Activated T-helper 1 cell treated with anti-CD3 and anti-CD28 coated beads, Interleukin-2, amount 50 U/mL, for 16 hours (primary cell): ENCODE measurements around the gene BRAT1.
"Not testable (repeated sequence)": the region's sequence is repeated elsewhere in the genome, so short reads cannot be mapped to it uniquely, and the experiment has no call there.

ENCODE experiments used
- DNase-seq, 2 donors: peaks; one replicate each; pipeline ENCODE4 v3.0.0-alpha.2; 2020; ENCODE audit warnings: low read depth in 1 of 2, low spot score in 1 of 2

Gene BRAT1

DNA sequence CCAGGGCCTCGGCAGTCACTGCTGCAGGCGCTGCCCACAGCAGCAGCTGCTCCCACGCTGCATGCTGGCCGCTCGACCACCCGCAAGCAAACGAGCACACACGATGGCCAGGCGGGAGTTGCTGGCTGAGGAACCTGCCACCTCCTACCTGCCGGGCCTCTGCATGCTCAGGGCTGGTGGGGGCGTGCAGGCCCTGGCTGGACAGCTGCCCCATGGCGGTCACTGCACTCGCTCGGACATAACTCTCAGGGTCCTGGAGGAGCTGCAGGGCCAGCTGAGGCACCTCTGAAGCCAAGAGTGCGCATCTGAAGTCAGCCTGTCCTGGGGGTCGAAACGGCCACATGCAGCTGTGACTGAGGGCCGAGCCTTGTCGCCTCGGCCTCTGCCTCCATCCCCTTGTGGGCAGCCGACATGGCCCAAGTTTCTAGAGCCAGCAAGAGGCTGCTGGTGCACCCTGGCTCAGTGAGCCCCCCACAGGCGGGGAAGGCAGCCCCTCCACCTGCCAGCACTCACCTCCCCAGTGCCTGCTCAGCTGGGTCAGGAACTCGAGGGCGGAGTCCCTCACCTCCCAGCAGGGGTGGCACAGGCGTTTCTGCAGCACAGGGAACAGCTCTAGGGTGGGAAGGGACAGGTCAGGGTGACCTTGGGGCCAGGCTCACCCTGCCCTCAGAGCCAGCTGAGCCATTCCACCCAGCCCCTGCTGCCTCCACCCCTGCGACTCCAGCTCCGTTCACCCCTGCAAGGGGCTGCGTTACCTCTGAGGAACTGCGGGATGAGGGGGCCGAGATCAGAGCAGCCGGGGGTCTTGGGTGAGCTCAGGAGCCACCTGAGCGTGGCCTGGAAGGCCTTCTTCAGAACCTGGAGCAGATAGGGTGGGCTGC, 16.1 kb downstream of the BRAT1 start:
- no peak for DNase-seq

DNA sequence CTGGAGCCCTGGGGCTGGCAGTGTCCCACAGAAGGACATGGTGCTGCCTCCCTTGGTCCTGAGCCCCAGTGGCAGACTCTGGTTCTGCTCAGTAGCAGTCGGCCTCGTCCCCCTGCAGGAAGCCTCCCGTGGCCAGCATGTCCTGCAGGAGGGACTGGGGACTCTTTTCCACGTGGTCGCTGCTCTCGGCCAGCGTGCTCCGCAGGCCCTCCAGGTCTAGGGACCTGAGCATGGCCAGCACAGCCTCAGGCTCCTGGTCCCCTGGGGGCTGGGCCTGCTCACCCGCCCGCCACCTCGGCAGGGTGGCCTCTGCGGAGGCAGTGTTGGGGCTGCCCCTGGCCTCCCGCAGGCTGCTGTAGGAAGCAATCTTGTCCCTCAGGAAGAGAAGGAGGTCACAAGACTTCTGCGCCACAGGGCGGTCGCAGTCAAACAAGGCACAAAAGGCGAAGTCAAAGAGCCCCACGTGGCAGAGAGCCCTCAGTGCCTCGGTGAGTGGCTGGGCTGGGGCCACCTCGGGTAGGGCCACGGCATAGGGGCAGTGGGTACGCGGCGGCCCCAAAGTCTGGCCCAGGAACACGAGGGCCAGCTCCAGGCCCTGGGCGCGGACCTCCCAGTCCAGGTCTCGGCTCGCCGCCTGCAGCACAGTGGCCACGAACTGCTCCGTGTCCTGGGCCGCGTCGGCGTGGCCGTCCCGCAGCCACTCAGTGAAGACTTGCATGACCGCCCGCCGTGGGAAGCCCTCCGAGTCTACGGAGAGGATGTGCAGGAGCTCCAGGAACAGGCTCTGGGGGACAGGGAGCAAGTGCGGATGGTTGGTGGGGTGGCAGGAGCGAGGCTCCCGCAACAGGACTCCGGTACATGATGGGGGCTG, 17.1 kb downstream of the BRAT1 start:
- no peak for DNase-seq

GRCh38 chr7:2535872-2536627, 19.3 kb downstream of the BRAT1 start:
- not testable (repeated sequence) for DNase-seq

GRCh38 chr7:2534214-2534613, 21.1 kb downstream of the BRAT1 start:
- DNase-seq, result not testable (repeated sequence)

- not testable (repeated sequence) for DNase-seq
Measured at GRCh38 chr7:2533566-2533965, 21.8 kb downstream of the BRAT1 start.

- DNase-seq, result not testable (repeated sequence)
Measured at GRCh38 chr7:2532816-2533215, 22.5 kb downstream of the BRAT1 start.

DNA sequence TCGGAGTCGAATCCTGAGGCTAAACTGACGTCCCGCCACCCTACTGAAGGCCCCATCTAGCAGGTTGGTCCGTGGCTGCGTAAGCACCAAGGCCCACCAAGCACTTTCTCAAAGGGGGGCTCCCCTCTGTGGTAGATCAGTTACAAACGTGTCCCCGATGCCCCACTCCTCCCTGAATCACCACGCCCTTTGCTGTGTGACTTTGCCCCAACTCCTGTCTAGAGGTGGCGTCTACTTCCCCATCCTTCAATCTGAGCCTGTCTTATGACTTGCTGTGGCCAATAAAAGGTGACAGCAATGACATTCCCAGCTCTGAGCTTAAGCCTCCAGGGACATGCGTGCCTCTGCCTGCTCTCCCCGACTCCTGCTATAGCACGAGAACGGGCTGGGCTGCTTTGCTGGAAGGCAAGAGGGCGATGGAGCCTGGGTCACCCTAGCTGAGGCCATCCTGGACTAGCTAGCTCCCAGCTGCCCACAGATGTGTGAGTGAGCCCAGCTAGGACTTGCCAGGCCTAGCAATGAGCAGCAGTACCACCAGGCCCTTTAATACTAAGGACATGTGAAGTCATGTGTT, 23.0 kb downstream of the BRAT1 start:
- not testable (repeated sequence) for DNase-seq

DNA sequence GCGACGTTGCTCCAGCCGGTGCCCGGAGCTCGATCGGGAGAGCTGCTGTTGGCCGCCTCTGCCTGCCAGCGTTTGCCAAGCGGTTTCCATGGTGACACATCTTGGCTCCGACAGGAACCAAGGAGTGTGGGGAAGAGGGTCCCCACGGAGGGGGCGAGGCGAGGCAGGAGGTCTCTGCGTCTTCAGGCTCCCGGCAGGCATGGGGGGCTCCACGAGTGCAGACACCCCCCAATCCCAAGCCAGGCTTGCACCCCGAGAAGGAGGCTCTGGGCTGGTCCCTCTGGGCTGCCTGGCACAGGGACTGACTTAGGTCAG, 23.6 kb downstream of the BRAT1 start:
- not testable (repeated sequence) for DNase-seq

DNA sequence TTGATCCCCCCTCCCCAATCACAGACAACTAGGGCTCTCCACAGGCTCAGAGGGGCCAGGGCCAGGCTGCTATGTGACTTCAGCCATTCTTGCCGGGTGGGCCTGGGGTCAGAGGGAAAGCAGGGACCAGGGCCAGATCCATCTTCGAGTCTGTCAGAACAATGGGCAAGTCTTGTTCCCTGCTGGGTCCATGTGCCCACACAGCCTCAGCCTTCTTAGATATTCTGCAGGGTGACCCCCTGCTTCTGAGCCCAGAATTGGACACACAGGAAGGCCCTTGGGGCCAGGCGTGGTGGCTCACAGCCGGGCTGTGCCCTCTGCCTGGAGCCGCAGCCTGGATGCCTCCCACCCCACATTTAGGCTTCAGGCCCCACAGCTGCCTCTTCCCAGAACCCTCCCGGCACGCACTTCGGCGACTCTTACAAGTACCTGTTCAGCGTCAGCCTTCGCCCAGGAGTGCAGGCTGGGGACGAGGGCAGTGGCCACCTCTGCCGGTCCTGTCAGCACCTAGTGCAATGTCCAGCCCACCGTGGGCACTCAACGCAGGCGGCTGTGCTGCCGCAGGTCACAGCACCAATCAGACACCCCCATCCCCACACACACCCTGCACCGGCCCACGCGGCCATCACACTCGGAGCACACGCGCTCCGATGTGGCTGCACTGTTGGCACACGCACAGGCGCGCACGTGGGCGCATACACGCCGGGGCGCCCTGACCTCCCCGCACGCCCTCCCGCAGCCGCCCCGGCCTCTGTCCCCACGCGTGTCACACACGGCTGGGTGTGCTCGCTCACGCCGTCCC, 24.1 kb downstream of the BRAT1 start:
- not testable (repeated sequence) for DNase-seq

- peak; percentile 50 to 59 for DNase-seq
Measured at GRCh38 chr7:2530071-2530987, 25.0 kb downstream of the BRAT1 start.

GRCh38 chr7:2529161-2530070, 25.9 kb downstream of the BRAT1 start:
- DNase-seq, result peak in 1 of 2 donors; percentile 32

DNA sequence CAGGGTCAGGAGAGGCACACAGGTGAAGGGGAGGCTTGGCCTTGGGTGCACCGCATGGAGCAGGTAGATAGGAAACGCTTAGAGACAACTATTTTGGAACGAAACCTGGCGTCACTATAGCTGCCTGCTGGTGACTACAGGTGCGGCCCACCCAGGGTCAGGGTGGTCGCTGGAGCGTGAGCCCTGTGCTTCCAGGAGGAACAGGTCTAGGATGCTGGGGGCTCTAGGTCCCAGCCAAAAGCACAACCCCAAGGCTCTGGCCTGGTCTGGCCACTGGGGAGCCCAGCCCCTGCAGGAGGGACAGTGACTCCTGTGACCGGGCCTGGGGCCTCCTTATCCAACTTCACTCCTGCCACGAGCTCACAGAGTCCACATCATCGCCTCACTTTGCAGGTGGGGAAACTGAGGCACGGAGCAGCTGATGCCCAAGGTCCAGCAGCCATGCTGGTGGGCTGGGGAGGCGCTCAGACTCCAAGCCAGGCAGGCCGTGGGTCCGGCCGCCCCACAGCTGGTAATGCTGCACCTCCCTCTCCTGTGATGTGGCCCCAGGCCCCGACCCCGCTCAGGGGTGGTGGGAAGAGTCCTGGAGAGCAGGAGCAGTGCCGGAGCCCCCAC, 26.7 kb downstream of the BRAT1 start:
- DNase-seq, result no peak

- no peak for DNase-seq
Measured at GRCh38 chr7:2527505-2528467, 27.5 kb downstream of the BRAT1 start.

- DNase-seq, result no peak
Measured at GRCh38 chr7:2526659-2527504, 28.4 kb downstream of the BRAT1 start.
